HG03571 (cell line): ENCODE results near the gene ZNF208.
"Not testable (repeated sequence)": the region's sequence is repeated elsewhere in the genome, so short reads cannot be mapped to it uniquely, and the experiment has no call there.

Source experiments
- ATAC-seq: cut with Tn5 transposase; IDR thresholded peaks from one replicate; pipeline ENCODE4 v1.9.1; 2021; ENCODE audit not compliant: unreplicated experiment

ZNF208 gene

DNA sequence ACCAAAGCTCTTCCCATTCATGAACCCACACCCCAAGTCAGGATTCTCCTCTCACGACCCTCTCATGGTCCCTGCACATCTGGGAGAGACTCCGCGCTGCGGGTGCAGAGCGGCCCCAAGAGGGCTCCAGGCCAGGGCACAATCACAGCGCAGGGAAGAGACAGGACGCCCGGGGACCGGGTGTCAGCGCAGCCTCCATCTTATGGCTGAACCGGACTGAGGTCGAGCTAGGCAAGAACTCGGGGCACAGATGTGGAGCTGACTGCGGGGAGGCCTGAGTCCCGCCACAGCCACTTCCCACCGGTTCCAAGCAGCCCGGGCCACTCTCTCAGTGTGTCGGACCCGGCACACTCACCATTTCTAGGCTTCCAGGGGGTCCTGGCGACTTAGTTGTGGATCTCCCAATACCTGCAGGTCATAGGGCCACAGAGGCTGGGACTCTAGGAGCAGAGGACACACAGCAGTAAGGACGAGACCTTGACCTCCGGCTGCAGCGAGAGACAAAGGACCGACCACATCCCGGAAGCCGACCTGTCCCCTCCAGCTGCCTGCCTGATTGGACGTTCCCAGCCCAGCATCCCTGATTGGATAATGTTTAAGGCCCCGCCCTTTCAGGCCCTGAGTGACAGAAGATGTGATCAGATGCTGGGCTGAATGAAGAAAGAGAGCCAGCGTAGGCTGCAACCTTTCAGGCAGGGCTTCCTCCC lies at the start of gene ZNF208:
Gene ZNF208 (minus strand): TSS at position 507 of the 707 bp plus-strand sequence. CDS start 149 bp downstream, at position 358.
- not testable (repeated sequence) for ATAC-seq

- ATAC-seq: no peak
Measured at GRCh38 chr19:22052644-22053013, 41.9 kb upstream of the ZNF208 start.

GRCh38 chr19:22041151-22041550 lies 30.4 kb upstream of the ZNF208 start:
- ATAC-seq: not testable (repeated sequence)

DNA sequence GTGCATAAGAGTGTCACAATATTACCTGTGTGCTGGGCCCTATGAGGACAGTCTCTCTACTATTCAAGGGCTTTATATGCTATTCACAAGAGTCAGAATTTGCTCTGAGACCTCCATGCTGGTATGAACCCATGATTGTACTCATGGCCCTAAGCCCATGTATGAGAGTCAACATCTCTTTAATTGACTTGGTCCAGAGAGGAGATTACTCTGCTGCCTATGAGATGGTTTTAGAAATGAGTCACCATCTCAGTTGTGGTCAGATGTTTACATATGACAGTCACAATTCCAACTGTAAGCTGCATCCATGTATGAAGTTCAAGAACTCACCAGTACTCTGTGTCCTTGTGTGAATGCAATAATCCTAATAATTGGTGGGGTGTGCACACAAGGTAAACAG lies 19.9 kb upstream of the ZNF208 start:
- no peak for ATAC-seq

DNA sequence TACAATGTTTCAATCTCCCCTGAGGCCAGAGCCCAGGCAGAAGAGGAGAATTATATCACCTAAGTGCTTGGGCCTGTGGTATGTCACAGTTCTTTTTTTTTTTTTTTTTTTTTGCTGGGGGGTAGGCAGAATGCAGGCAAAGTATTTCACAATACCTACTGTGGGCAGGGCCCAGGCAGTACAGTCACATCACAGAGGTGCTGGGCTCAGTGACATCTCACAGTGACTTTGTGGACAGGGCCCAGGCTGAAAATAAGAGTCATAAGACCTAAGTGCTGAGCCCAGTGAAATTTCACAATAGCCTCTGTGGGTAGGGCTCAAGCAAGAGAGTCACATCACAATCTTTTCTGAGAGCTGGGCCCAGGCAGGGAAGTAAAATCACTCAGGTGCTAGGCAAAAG lies 15.9 kb upstream of the ZNF208 start:
- no peak for ATAC-seq

GRCh38 chr19:22025539-22025938 lies 14.8 kb upstream of the ZNF208 start:
- ATAC-seq: not testable (repeated sequence)

DNA sequence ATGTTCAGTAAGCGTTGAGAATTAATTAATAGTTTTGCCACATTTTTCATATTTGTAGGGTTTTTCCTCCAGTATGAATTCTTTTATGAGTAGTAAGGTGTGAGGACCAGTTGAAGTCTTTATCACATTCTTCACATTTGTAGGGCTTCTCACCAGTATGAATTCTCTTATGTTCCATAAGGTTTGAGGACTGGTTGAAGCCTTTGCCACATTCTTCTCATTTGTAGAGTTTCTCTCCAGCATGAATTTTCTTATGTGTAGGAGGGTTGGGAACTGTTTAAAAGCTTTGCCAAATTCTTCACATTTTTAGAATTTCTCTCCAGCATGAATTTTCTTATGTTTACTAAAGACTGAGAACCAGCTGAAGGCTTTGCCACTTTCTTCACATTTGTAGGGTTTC lies 40.3 kb downstream of the ZNF208 start:
- no peak for ATAC-seq

DNA sequence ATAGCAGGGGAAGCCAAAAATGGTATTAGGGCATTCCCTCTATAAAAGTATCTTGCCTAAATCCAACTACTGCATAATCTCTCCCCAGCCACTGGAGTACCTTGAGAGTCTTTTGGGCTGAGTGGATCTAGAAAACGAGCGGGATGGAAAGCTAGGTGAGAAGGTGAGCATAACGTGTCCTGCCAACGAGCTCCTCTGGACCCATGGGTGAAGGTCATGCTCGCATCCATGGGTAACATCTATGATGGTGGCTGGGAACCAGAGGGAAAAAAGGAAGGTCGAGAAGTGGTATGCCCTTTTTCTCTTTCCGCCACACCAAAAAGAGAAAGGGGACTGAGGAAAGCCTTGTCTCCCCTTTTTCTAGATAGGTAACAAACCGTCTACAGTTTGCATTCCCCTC lies 63.0 kb downstream of the ZNF208 start:
- ATAC-seq: no peak

DNA sequence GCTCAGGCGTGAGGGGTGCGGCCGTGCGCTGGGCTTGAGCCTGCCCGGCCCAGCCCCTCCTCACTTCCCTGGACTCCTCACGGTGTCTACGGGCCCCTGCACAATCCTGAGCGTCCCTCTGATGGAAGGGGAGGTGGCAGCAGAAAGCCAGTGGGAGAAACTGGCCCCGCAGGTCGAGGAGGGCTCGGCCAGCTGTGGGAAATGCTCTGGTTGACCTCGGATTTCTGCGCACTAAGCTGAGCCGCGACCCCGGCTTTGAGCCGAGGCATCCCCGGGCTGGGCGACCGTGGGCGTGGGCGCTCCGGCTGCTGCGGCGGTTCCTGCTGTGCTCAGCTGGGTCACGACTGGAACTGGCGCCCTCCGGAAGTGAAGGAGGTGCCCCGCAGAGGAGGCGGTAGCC lies 70.1 kb downstream of the ZNF208 start:
- no peak for ATAC-seq

DNA sequence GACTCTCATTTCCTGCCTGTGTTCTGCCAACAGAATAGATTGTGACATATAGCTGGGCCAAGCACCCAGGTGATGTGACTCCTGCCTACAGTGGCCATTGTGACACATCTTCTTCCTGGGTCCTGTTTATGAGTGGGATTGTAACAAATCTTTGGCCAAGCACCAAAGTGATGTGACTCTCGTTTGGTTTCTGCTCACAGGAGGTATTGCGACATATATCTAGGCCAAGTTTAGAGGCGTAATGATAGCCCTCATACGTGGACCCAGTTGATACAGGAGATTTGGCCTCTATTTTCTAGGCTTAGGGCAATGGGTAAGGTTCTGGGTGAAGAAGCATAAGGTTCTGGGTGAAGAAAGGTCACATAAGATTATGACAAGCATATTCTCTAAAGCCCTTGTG lies 76.2 kb downstream of the ZNF208 start:
- no peak for ATAC-seq

DNA sequence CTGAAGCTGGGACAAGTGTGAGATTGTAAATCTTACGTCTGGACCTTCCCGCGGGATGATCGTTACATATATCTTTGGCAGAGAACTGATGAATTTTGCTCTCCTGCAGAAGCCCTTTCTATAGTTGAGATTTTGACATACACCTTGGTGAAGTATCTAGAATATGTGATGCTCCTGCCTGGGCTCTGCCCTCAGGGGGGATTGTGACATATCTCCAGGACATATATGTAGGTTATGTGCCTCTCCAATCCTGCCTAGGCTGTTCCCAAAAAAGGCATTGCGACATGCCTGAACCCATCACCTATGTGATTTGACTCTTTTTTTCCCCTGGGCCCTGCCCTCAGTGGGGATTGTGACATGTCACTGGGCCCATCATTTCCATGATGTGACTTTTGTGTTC lies 76.6 kb downstream of the ZNF208 start:
- ATAC-seq: no peak

- no peak for ATAC-seq
Measured at GRCh38 chr19:21922276-21922675, 88.5 kb downstream of the ZNF208 start.

DNA sequence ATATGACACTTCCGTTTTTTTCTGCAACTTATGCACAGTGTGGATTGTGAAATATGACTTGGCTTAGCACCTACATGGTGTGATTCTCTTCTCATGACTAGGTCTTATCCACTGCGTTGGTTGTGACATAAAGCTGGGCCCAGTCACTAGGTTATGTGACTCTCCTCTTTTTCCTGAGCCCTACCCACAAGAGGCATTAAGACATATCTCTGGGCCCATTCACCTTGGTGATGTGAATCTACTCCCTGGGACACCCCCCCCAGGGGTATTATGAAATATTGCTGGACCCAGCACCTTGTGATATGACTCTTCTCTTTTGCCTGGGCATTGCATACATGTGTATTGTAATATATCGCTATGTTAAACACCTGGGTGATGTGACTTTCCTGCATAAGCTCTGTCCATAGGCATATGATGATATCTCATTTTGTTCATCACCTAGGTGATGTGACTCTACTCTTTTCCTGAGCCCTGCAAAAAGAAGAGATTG lies 89.0 kb downstream of the ZNF208 start:
- ATAC-seq: no peak

DNA sequence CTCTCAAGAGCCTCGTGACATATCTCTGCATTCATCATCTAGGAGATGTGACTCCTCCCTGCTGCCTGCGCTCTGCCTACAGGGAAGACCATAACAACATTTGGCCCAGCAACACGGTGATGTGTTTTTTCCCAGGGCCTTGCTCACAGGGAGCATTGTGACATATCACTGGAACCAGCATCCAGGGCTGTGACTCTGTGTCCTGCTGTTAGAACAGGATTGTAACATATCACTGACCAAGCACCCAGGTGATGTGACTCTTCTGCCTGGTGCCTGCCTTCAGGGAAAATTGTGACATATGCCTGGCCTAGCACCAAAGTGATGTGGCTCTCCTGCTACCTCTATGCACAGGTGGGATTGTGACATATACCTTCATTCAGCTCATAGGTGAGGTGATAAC lies 95.3 kb downstream of the ZNF208 start:
- no peak for ATAC-seq

GRCh38 chr19:21912654-21913053 lies 98.1 kb downstream of the ZNF208 start:
- no peak for ATAC-seq

DNA sequence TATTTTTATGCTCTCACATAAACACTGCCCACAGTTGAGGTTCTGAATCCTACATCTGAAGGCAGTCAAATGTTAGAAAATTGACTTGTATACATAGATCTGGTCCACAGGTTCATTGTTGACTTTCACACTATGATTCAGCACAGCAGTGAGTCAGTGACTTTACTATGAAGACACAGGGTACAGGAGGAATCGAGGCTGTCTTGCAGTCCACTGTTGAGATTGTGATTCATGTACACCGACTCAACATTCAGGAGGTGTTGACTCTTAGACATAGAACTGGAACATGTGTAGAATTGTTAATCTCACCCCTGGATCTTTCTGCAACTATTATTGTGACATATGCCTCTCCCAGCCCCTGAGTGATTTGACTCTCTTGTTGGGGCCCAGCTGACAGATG lies 100.4 kb downstream of the ZNF208 start:
- no peak for ATAC-seq

GRCh38 chr19:21908066-21908465 lies 102.7 kb downstream of the ZNF208 start:
- ATAC-seq: no peak

DNA sequence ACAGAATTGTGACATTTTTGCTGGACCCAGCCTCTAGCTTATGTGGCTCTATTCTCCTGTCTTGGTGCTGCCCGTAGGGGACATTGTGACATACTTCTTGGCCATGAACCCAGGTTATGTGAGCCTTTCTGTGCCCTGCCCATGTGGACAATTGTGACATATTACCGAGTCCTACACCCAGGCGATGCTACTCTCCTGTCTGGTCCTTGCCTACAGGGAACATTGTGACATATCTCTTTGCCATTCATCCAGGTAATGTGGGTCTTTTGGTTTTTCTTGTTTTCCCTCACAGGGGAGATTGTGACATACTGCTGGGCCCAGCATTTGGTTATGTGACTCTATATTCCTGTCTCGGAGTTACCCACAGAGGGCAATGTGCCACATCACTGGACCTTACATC lies 103.2 kb downstream of the ZNF208 start:
- no peak for ATAC-seq

- ATAC-seq: no peak
Measured at GRCh38 chr19:21902571-21902970, 108.2 kb downstream of the ZNF208 start.

- ATAC-seq: no peak
Measured at GRCh38 chr19:21901861-21902260, 108.9 kb downstream of the ZNF208 start.

GRCh38 chr19:21900401-21900800 lies 110.3 kb downstream of the ZNF208 start:
- ATAC-seq: no peak

DNA sequence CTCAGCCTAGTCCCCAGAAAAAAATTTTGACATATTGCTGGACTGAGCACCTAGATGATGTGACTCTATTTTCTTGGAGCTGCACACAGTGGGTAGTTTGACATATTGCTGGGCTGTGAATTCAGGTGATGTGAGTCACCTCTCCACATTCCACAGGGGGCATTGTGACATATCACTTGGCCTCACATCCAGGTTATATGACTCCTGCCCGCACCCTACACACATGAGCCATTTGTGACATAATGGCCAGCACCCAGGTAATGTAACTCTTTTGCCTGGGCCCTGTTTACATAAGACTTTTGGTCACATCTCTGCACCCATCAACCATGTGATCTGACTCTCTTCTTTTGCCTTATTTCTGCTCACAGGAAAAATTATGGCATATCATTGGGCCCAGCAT lies 119.7 kb downstream of the ZNF208 start:
- no peak for ATAC-seq

DNA sequence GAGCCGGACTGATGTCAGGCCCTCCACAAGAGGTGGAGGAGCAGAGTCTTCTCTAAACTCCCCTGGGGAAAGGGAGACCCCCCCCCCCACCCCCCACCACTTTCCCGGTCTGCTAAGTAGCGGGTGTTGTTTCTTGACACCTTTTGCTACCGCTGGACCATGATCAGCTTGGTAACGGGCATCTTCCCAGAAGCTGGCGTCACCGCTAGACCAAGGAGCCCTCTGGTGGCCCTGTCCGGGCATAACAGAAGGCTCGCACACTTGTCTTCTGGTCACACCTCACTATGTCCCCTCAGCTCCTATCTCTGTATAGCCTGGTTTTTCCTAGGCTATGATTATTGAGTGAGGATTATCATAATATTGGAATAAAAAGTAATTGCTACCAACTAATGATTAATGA lies 120.7 kb downstream of the ZNF208 start:
- ATAC-seq: not testable (repeated sequence)
